ES-I3 (cell line): ENCODE data around the gene CXCL14.

Source experiments
- H3K36me3 ChIP-seq: 2 replicates; pipeline ENCODE4 v1.6.1; 2013; ENCODE audit warnings: mild to moderate bottlenecking, low read length, control low read depth, moderate library complexity; ENCODE audit not compliant: insufficient read depth
- H3K4me1 ChIP-seq: 2 replicates; pipeline ENCODE4 v1.6.1; 2013; ENCODE audit warnings: mild to moderate bottlenecking, control low read depth, low read length; ENCODE audit not compliant: insufficient read depth
- H3K9ac ChIP-seq: 2 replicates; pipeline ENCODE4 v1.6.1; 2013; ENCODE audit warnings: low read depth, mild to moderate bottlenecking, low read length, moderate library complexity
- H3K9me3 ChIP-seq: 2 replicates; pipeline ENCODE4 v1.6.1; 2013; ENCODE audit warnings: mild to moderate bottlenecking, low read length, moderate library complexity; ENCODE audit not compliant: control insufficient read depth, insufficient read depth

The CXCL14 gene

GRCh38 chr5:135578685-135579341 is at the start of gene CXCL14:
TSS of gene CXCL14 (minus strand) at chr5:135578991. CDS start at chr5:135578778, 213 bp downstream.
- H3K36me3 ChIP-seq = no peaks in the 10 kb centered on the region
- no peaks in the 10 kb centered on the region for H3K9me3 ChIP-seq
- peaks cover 25% of the 10 kb centered on the region for H3K4me1 ChIP-seq
- H3K9ac ChIP-seq = peak within 1 kb of the TSS; percentile 79

- no peaks in the 10 kb centered on the region for H3K4me1 ChIP-seq
- H3K9me3 ChIP-seq = no peaks in the 10 kb centered on the region
These were observed 47.8 kb upstream of the CXCL14 start for GRCh38 chr5:135626636-135627035.

GRCh38 chr5:135625961-135626360 is 47.2 kb upstream of the CXCL14 start:
- Histone ChIP-seq H3K9me3 (no peaks in the 10 kb centered on the region), H3K4me1 (no peaks in the 10 kb centered on the region), H3K36me3 (no peaks in the 10 kb centered on the region; the same call in 1 of the 2 replicates), H3K9ac (no peak overlapping the region)

More at GRCh38 chr5:135626636-135627035, 47.8 kb upstream of the CXCL14 start:
- Histone ChIP-seq H3K36me3 (no peaks in the 10 kb centered on the region; the same call in 1 of the 2 replicates), H3K9ac (no peak overlapping the region)

GRCh38 chr5:135625486-135625885 is 46.7 kb upstream of the CXCL14 start:
- Histone ChIP-seq H3K9ac (no peak overlapping the region), H3K9me3 (no peaks in the 10 kb centered on the region), H3K4me1 (no peaks in the 10 kb centered on the region), H3K36me3 (no peaks in the 10 kb centered on the region; the same call in 1 of the 2 replicates)

GRCh38 chr5:135625061-135625460 is 46.3 kb upstream of the CXCL14 start:
- Histone ChIP-seq H3K9me3 (no peaks in the 10 kb centered on the region), H3K36me3 (no peaks in the 10 kb centered on the region; the same call in 1 of the 2 replicates), H3K4me1 (no peaks in the 10 kb centered on the region)

GRCh38 chr5:135623186-135623715 is 44.5 kb upstream of the CXCL14 start:
- 0 out of 2 replicates have a peak, but pooled peaks cover 2% of the 10 kb centered on the region for H3K9me3 ChIP-seq
- H3K9ac ChIP-seq = no peak overlapping the region
- no peaks in the 10 kb centered on the region for H3K4me1 ChIP-seq
- no peaks in the 10 kb centered on the region; the same call in 1 of the 2 replicates for H3K36me3 ChIP-seq

More at GRCh38 chr5:135625061-135625460, 46.3 kb upstream of the CXCL14 start:
- no peak overlapping the region for H3K9ac ChIP-seq

GRCh38 chr5:135615581-135616260 is 36.9 kb upstream of the CXCL14 start:
- H3K36me3 ChIP-seq = no peaks in the 10 kb centered on the region
- H3K9ac ChIP-seq = no peak overlapping the region
- peaks cover 14% of the 10 kb centered on the region for H3K9me3 ChIP-seq
- H3K4me1 ChIP-seq = no peaks in the 10 kb centered on the region; the same call in 1 of the 2 replicates

- Histone ChIP-seq H3K36me3 (no peaks in the 10 kb centered on the region), H3K4me1 (no peaks in the 10 kb centered on the region; the same call in 1 of the 2 replicates), H3K9ac (no peak overlapping the region), H3K9me3 (peaks cover 14% of the 10 kb centered on the region)
These were observed 36.4 kb upstream of the CXCL14 start for GRCh38 chr5:135615171-135615570.

GRCh38 chr5:135609981-135610380 is 31.2 kb upstream of the CXCL14 start:
- no peaks in the 10 kb centered on the region for H3K36me3 ChIP-seq
- H3K9me3 ChIP-seq = no peaks in the 10 kb centered on the region
- H3K9ac ChIP-seq = no peak overlapping the region
- no peaks in the 10 kb centered on the region; the same call in 1 of the 2 replicates for H3K4me1 ChIP-seq

GRCh38 chr5:135608761-135609443 is 30.1 kb upstream of the CXCL14 start:
- no peaks in the 10 kb centered on the region for H3K9me3 ChIP-seq
- no peaks in the 10 kb centered on the region for H3K4me1 ChIP-seq
- H3K36me3 ChIP-seq = no peaks in the 10 kb centered on the region
- H3K9ac ChIP-seq = no peak overlapping the region

GRCh38 chr5:135608361-135608760 is 29.6 kb upstream of the CXCL14 start:
- Histone ChIP-seq H3K9ac (no peak overlapping the region), H3K4me1 (peaks cover 5% of the 10 kb centered on the region; the same call in 1 of the 2 replicates), H3K36me3 (no peaks in the 10 kb centered on the region), H3K9me3 (no peaks in the 10 kb centered on the region)

- Histone ChIP-seq H3K9me3 (no peaks in the 10 kb centered on the region), H3K4me1 (peaks cover 9% of the 10 kb centered on the region; the same call in 1 of the 2 replicates), H3K36me3 (no peaks in the 10 kb centered on the region), H3K9ac (no peak overlapping the region)
These were observed 27.6 kb upstream of the CXCL14 start for GRCh38 chr5:135606431-135606830.

- no peaks in the 10 kb centered on the region for H3K36me3 ChIP-seq
- no peaks in the 10 kb centered on the region for H3K9me3 ChIP-seq
- H3K9ac ChIP-seq = no peak overlapping the region
- H3K4me1 ChIP-seq = peaks cover 9% of the 10 kb centered on the region; the same call in 1 of the 2 replicates
These were observed 26.4 kb upstream of the CXCL14 start for GRCh38 chr5:135605221-135605620.

GRCh38 chr5:135604056-135604455 is 25.3 kb upstream of the CXCL14 start:
- Histone ChIP-seq H3K4me1 (peaks cover 9% of the 10 kb centered on the region; the same call in 1 of the 2 replicates), H3K9ac (no peak overlapping the region), H3K9me3 (no peaks in the 10 kb centered on the region), H3K36me3 (no peaks in the 10 kb centered on the region)
